Natural killer cell (primary cell): ENCODE data around the gene CCDC47. TPM values are rescaled to one million over a fixed set of nuclear protein-coding genes. Genes with fewer than 3 reads are reported as not detected.

Experiments
- ATAC-seq, 3 donors: fragments of 150-1000 bp in 2 of 3; fragments of 200-7000 bp in 1 of 3; cut with Tn5 transposase; 1 replicate in 1 of 3; 2 replicates in 2 of 3; pipeline ENCODE4 v1.10.0; 2021; ENCODE audit warnings: mild to moderate bottlenecking in 2 of 3, moderate library complexity in 2 of 3
- DNase-seq, 2 donors: peaks; one replicate each; pipeline versions ENCODE4 v3.0.0 to v3.0.0-alpha.2; 2013 to 2021; ENCODE audit warnings: mixed read lengths in 1 of 2
- H3K27ac ChIP-seq: one replicate; pipeline ENCODE4 v1.5.1; 2013; ENCODE audit warnings: mild to moderate bottlenecking, low read length
- H3K27me3 ChIP-seq: one replicate; pipeline ENCODE4 v1.6.1; 2013; ENCODE audit warnings: low read length; ENCODE audit not compliant: control insufficient read depth, insufficient read depth
- H3K36me3 ChIP-seq: one replicate; pipeline ENCODE4 v1.6.1; 2013; ENCODE audit warnings: low read length; ENCODE audit not compliant: control insufficient read depth, insufficient read depth
- H3K4me1 ChIP-seq: one replicate; pipeline ENCODE4 v1.6.1; 2013; ENCODE audit warnings: low read length; ENCODE audit not compliant: control insufficient read depth, insufficient read depth
- H3K4me3 ChIP-seq: one replicate; pipeline ENCODE4 v1.5.1; 2013; ENCODE audit warnings: low read length
- H3K9me3 ChIP-seq: one replicate; pipeline ENCODE4 v1.6.1; 2013; ENCODE audit warnings: low read length; ENCODE audit not compliant: control insufficient read depth, insufficient read depth
- H3K27ac Mint-ChIP-seq, 2 donors: one replicate each; pipeline ENCODE4 v1.8.0; 2022; ENCODE audit warnings: mild to moderate bottlenecking in 2 of 2, mixed read lengths in 2 of 2, moderate library complexity in 1 of 2
- H3K27me3 Mint-ChIP-seq, 2 donors: one replicate each; pipeline ENCODE4 v1.8.0; 2022; ENCODE audit warnings: low read depth in 2 of 2, mixed read lengths in 2 of 2
- H3K36me3 Mint-ChIP-seq: one replicate; pipeline ENCODE4 v1.8.0; 2022; ENCODE audit warnings: mixed read lengths
- H3K4me1 Mint-ChIP-seq, 2 donors: one replicate each; pipeline ENCODE4 v1.8.0; 2022; ENCODE audit warnings: mixed read lengths in 2 of 2
- H3K4me3 Mint-ChIP-seq: one replicate; pipeline ENCODE4 v1.8.0; 2022; ENCODE audit warnings: mild to moderate bottlenecking, moderate library complexity, mixed read lengths
- H3K9me3 Mint-ChIP-seq, 2 donors: one replicate each; pipeline ENCODE4 v1.8.0; 2022; ENCODE audit warnings: mixed read lengths in 2 of 2
- WGBS: methylation state at CpG from one replicate; pipeline ENCODE4 v1.1.7; 2013; ENCODE audit warnings: missing lambda C conversion rate; ENCODE audit not compliant: insufficient coverage; 5-methylcytosine and 5-hydroxymethylcytosine counted together
- intact Hi-C: fragments of 100-400 bp; cut with micrococcal nuclease; formaldehyde crosslinking; loops from one replicate; pipeline ENCODE4 v1.14.2; 2022
- total RNA-seq, 4 donors: library from RNA; stranded (reverse); fragments of 120-200 nt in 1 of 4; gene quantifications; one replicate each; pipeline versions ENCODE4 v1.2.3 to v1.2.4, GENCODE V29; 2013 to 2022
- TF ChIP-seq, protein P1 (sequence below): fragments of 200-600 bp; IDR thresholded peaks from one replicate; pipeline ENCODE4 v1.8.0; 2022; ENCODE audit warnings: antibody characterized with exemption

The CCDC47 gene
- total RNA-seq, 3 donors from 2014 or later (not counting 1 experiment from before 2014, with no cell fraction given): 37.9 to 45.2 (median 41.7) TPM

DNA sequence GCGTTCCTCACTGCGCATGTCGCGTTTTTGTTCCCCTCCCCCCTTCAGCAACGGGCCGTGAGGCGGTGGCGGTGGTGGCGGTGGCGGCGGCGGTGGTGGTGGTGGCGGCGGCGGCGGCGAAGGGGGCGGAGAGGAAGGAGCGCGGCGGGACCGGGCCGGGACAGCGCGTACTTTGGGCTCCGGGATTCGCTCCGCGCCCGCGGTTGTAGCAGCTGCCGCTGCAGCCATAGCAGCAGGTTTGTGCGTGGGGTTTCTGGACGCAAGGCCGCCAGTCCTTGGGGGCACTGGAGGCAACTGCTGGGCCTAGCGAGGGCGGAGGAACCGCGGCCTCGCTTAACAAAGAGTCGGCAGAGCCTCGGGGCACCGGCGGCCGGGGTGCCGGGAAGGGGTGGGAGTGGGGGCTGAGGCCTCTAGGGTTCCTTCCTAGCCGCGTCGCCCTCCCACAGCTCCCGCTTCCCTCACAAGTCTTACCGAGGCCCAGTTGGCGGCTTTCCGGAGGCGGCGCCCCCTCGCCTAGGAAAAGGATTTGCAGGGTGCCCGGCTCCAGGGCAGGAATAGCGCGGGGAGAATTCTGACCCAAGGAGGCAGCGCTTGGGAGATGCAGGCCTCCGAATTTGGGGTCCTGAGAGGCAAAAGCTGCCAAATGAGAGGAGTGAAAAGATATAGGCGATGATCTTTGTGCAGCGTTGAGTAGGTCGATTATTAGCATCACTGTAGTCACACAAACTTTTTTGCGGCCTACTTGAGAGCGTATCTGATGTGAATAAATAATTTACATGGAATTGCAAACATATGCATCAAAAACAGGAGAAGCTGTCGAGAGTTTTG, 958 bp upstream of the CCDC47 start, which contains the start of gene DDX42:
DDX42 (plus strand) TSS at position 30 of the 828 bp plus-strand sequence. CDS start 12,880 bp downstream, outside the sequence.
- no peaks in the 10 kb centered on the region for H3K36me3 Mint-ChIP-seq
- H3K4me1 ChIP-seq: peaks cover 22% of the 10 kb centered on the region
- ATAC-seq: peak; percentile 3 to 11 (median 9)

DNA sequence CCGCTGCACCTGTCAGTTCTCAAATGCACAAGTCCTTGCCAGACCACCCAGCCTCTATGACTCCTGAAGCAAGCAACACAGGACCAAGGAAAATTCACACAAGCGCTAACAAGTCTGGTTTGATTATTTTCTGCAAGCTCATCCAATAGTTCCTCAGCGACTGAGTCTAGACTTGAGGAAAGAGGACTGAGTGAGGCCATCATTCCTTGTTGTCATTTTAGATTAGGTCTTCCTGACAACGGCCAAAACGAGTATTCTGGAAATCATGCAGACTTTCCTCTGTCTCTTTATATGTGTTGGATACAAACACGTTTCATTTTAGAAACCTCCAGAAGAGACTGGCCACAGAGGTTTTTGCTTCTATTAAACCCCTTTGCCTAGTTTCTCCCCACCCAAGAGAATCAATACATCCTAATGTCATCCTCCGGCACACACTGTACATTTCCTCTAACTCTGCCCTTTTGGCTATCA, 561 bp downstream of the CCDC47 start:
- no peaks in the 10 kb centered on the region for H3K9me3 ChIP-seq
- 7% methylated on average over 7 of the region's 7 CpGs for WGBS
- ATAC-seq (no peak), DNase-seq (peak in 1 of 2 donors; percentile 42)
- H3K4me3 ChIP-seq: peak overlapping the region; percentile 88
- no peaks in the 10 kb centered on the region for H3K9me3 Mint-ChIP-seq
- peaks cover 10% of the 10 kb centered on the region for H3K36me3 ChIP-seq
- TF ChIP-seq, protein P1, sequence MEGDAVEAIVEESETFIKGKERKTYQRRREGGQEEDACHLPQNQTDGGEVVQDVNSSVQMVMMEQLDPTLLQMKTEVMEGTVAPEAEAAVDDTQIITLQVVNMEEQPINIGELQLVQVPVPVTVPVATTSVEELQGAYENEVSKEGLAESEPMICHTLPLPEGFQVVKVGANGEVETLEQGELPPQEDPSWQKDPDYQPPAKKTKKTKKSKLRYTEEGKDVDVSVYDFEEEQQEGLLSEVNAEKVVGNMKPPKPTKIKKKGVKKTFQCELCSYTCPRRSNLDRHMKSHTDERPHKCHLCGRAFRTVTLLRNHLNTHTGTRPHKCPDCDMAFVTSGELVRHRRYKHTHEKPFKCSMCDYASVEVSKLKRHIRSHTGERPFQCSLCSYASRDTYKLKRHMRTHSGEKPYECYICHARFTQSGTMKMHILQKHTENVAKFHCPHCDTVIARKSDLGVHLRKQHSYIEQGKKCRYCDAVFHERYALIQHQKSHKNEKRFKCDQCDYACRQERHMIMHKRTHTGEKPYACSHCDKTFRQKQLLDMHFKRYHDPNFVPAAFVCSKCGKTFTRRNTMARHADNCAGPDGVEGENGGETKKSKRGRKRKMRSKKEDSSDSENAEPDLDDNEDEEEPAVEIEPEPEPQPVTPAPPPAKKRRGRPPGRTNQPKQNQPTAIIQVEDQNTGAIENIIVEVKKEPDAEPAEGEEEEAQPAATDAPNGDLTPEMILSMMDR: no peak
- no peaks in the 10 kb centered on the region for H3K27me3 ChIP-seq
- H3K4me1 ChIP-seq: peaks cover 22% of the 10 kb centered on the region
- intact Hi-C loops: loop anchor here (1.0 to 5.0 kb wide), 6 partner anchors 32 to 734 kb away; partner anchors contain the start of genes CEP95, DDX5, FTSJ3 and MAP3K3
- H3K36me3 Mint-ChIP-seq: no peaks in the 10 kb centered on the region
- no peaks in the 10 kb centered on the region for H3K27me3 Mint-ChIP-seq
- peak overlapping the region; percentile 95 for H3K4me3 Mint-ChIP-seq
- H3K27ac Mint-ChIP-seq: peak overlapping the region; percentile 98 to 99
- H3K27ac ChIP-seq: peak overlapping the region; percentile 94
- H3K4me1 Mint-ChIP-seq: peaks cover 48 to 65% of the 10 kb centered on the region in 2 donors

More for the DNA sequence above, 958 bp upstream of the CCDC47 start, which contains the start of gene DDX42:
- peaks cover 10% of the 10 kb centered on the region for H3K36me3 ChIP-seq
- TF ChIP-seq, protein P1: no peak
- H3K4me3 ChIP-seq: peak within 1 kb of the TSS; percentile 88
- H3K9me3 Mint-ChIP-seq: no peaks in the 10 kb centered on the region
- no peaks in the 10 kb centered on the region for H3K9me3 ChIP-seq
- H3K4me1 Mint-ChIP-seq: peaks cover 51 to 62% of the 10 kb centered on the region in 2 donors
- peak within 1 kb of the TSS; percentile 98 to 99 for H3K27ac Mint-ChIP-seq
- WGBS: under 1% methylated on average over 51 of the region's 67 CpGs
- peak within 1 kb of the TSS; percentile 94 for H3K27ac ChIP-seq
- H3K4me3 Mint-ChIP-seq: peak within 1 kb of the TSS; percentile 95
- no peaks in the 10 kb centered on the region for H3K27me3 Mint-ChIP-seq
- H3K27me3 ChIP-seq: no peaks in the 10 kb centered on the region
- no peak for DNase-seq
- intact Hi-C loops: loop anchor here (5.0 kb wide), 2 partner anchors 152 to 733 kb away; partner anchors contain the start of genes CEP95, DDX5 and MAP3K3

DNA sequence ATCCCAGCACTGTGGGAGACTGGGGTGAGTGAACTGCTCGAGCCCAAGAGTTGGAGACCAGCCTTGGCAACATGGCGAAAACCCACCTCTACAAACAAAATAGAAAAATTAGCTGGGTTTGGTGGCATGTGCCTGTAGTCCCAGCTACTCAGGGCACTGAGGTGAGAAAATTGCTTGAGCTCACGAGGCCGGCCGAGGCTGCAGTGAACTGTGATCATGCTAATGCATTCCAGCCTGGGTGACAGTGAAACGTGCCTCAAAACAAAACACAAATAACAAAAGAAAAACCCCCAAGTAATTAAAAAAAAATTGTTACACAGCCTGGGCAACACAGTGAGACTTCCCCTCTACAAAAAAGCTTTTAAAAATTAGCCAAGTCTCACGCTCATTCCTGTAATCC, 5.0 kb downstream of the CCDC47 start:
- H3K27ac ChIP-seq: no peak overlapping the region
- H3K36me3 Mint-ChIP-seq: no peaks in the 10 kb centered on the region

More for the DNA sequence above, 5.0 kb downstream of the CCDC47 start:
- H3K4me1 ChIP-seq: peaks cover 11% of the 10 kb centered on the region
- Mint-ChIP-seq H3K4me1 (peaks cover 24 to 49% of the 10 kb centered on the region in 2 donors), H3K4me3 (no peak overlapping the region), H3K27me3 (no peaks in the 10 kb centered on the region), H3K9me3 (no peaks in the 10 kb centered on the region), H3K27ac (peak overlapping the region in 1 of 2 donors; percentile 59)
- ATAC-seq (no peak), DNase-seq (no peak)
- 93% methylated on average over 5 of the region's 7 CpGs for WGBS
- no peaks in the 10 kb centered on the region for H3K9me3 ChIP-seq
- no peaks in the 10 kb centered on the region for H3K27me3 ChIP-seq
- no peak overlapping the region for H3K4me3 ChIP-seq
- peaks cover 31% of the 10 kb centered on the region for H3K36me3 ChIP-seq
- TF ChIP-seq, protein P1: no peak
- intact Hi-C loops: no loop called here
